ENCODE measurements around the gene NUDT22. TPM values are rescaled to one million over a fixed set of nuclear protein-coding genes. Genes with fewer than 3 reads are reported as not detected.

Gene NUDT22
- total RNA-seq, 2 donors from 2014 or later, result 110 to 168 TPM

- no peak for TF ChIP-seq CTCF (IDR thresholded peaks at IDR 0.05)
- peak overlapping the region; percentile 89 for H3K9ac ChIP-seq (ENCODE audit: low read depth in 2 of 2, low read length in 2 of 2)
- H3K9me3 ChIP-seq, result no peaks in the 10 kb centered on the region
- intact Hi-C loops (cut with DNase I), result no loop called here
- peak overlapping the region; percentile 70 for H3K4me3 ChIP-seq
- peak overlapping the region; percentile 85 for H3K27ac ChIP-seq
- no peaks in the 10 kb centered on the region for H3K36me3 ChIP-seq
- peaks cover 20% of the 10 kb centered on the region for H3K4me1 ChIP-seq
- no peaks in the 10 kb centered on the region for H3K27me3 ChIP-seq
- DNase-seq, result no peak
Observed at GRCh38 chr11:64230985-64231365, 4.9 kb downstream of the NUDT22 start.

- H3K9ac ChIP-seq (ENCODE audit: low read depth in 2 of 2, low read length in 2 of 2), result peak overlapping the region in 1 of 2 donors; percentile 21
- H3K4me1 ChIP-seq, result peaks cover 20% of the 10 kb centered on the region
Observed at GRCh38 chr11:64231546-64231945, 5.5 kb downstream of the NUDT22 start.

GRCh38 chr11:64232182-64232966 lies 6.3 kb downstream of the NUDT22 start:
- TF ChIP-seq CTCF (IDR thresholded peaks at IDR 0.05), result no peak
- Histone ChIP-seq H3K9ac (ENCODE audit: low read depth in 2 of 2, low read length in 2 of 2) (peak overlapping the region in 1 of 2 donors; percentile 34), H3K4me1 (peaks cover 18% of the 10 kb centered on the region), H3K4me3 (no peak overlapping the region), H3K27me3 (no peaks in the 10 kb centered on the region), H3K27ac (no peak overlapping the region), H3K36me3 (no peaks in the 10 kb centered on the region), H3K9me3 (no peaks in the 10 kb centered on the region)
- peak; percentile 30 for DNase-seq
- intact Hi-C loops (cut with DNase I), result no loop called here

More at GRCh38 chr11:64231546-64231945, 5.5 kb downstream of the NUDT22 start:
- Histone ChIP-seq H3K27ac (no peak overlapping the region), H3K9me3 (no peaks in the 10 kb centered on the region), H3K4me3 (no peak overlapping the region), H3K36me3 (no peaks in the 10 kb centered on the region), H3K27me3 (no peaks in the 10 kb centered on the region)
- peak; percentile 29 for DNase-seq
- intact Hi-C loops (cut with DNase I), result no loop called here
- TF ChIP-seq CTCF (IDR thresholded peaks at IDR 0.05), result no peak

- intact Hi-C loops (cut with DNase I), result no loop called here
- no peak overlapping the region for H3K4me3 ChIP-seq
- no peak overlapping the region for H3K27ac ChIP-seq
- TF ChIP-seq CTCF (IDR thresholded peaks at IDR 0.05), result no peak
- no peaks in the 10 kb centered on the region for H3K9me3 ChIP-seq
- peaks cover 17% of the 10 kb centered on the region for H3K4me1 ChIP-seq
- no peaks in the 10 kb centered on the region for H3K27me3 ChIP-seq
- no peak for DNase-seq
- H3K36me3 ChIP-seq, result no peaks in the 10 kb centered on the region
- no peak overlapping the region for H3K9ac ChIP-seq (ENCODE audit: low read depth in 2 of 2, low read length in 2 of 2)
Observed at GRCh38 chr11:64232967-64233315, 6.9 kb downstream of the NUDT22 start.

- H3K4me3 ChIP-seq, result peak within 1 kb of the TSS; percentile 68
- peak within 1 kb of the TSS; percentile 62 for H3K27ac ChIP-seq
- H3K9ac ChIP-seq (ENCODE audit: low read depth in 2 of 2, low read length in 2 of 2), result peak within 1 kb of the TSS; percentile 74 to 79
- H3K27me3 ChIP-seq, result no peaks in the 10 kb centered on the region
- DNase-seq, result peak; percentile 79
- no peaks in the 10 kb centered on the region for H3K36me3 ChIP-seq
- intact Hi-C loops (cut with DNase I), result no loop called here
- no peaks in the 10 kb centered on the region for H3K9me3 ChIP-seq
- H3K4me1 ChIP-seq, result peaks cover 20% of the 10 kb centered on the region
- no peak for TF ChIP-seq CTCF (IDR thresholded peaks at IDR 0.05)
Observed at GRCh38 chr11:64233913-64234586, 8.0 kb downstream of the NUDT22 start, which contains the start of gene VEGFB. Gene VEGFB (plus strand): TSS chr11:64234584. CDS start chr11:64234834, 250 bp downstream.
